Activated naive CD4-positive, alpha-beta T cell treated with anti-CD3 and anti-CD28 coated beads for 36 hours (primary cell): ENCODE data around the gene AMZ2. TPM values are rescaled to one million over a fixed set of nuclear protein-coding genes. Genes with fewer than 3 reads are reported as not detected.

Experiments
- CTCF ChIA-PET: fragments of 350-600 bp; sonication (Branson Sonifier 250); formaldehyde crosslinking; loops from one replicate; lab custom pipeline; 2021; ENCODE audit warnings: antibody characterized with exemption; lab: Charles Lee
- DNase-seq: peaks from one replicate; pipeline ENCODE4 v3.0.0-alpha.2; 2020
- H3K27ac Mint-ChIP-seq: one replicate; pipeline ENCODE4 v1.8.0; 2021; ENCODE audit warnings: mild to moderate bottlenecking, mixed read lengths
- H3K27me3 Mint-ChIP-seq: one replicate; pipeline ENCODE4 v1.8.0; 2021; ENCODE audit warnings: low read depth, mixed read lengths
- H3K36me3 Mint-ChIP-seq: one replicate; pipeline ENCODE4 v1.8.0; 2021; ENCODE audit warnings: low read depth, mixed read lengths
- H3K4me1 Mint-ChIP-seq: one replicate; pipeline ENCODE4 v1.8.0; 2021; ENCODE audit warnings: low read depth, mixed read lengths
- H3K4me3 Mint-ChIP-seq: one replicate; pipeline ENCODE4 v1.8.0; 2021; ENCODE audit warnings: mild to moderate bottlenecking, moderate library complexity, mixed read lengths
- H3K9me3 Mint-ChIP-seq: one replicate; pipeline ENCODE4 v1.8.0; 2021; ENCODE audit warnings: mixed read lengths
- intact Hi-C: fragments of 100-400 bp; cut with micrococcal nuclease; formaldehyde crosslinking; loops from one replicate; pipeline ENCODE4 v1.15.1; 2023
- total RNA-seq, 2 experiments: library from RNA; stranded (reverse); gene quantifications; one replicate each; pipeline ENCODE4 v1.2.3, GENCODE V29; 2021

The AMZ2 gene
- total RNA-seq, 2 experiments from 2014 or later = 190 to 195 TPM

DNA sequence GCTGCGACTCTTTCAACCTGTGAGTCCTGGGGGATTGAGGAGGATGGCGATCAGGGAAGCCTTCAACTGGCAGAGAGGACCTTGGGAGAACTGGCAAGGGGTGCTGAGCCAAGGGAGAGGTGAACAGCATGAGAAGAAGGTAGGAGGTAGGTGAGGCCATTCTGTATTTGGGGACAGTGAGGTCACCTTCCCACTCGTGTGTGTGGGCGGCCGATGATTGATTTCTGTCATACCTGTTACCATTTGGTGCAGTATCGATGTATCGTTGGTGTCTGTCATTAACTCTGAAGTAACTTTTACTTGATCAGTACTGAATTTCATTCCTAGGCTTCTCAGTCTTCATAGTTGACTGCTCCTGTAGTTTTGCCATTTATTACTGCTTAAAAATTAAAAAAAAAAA lies 47.2 kb downstream of the AMZ2 start:
- intact Hi-C loops = loop anchor here (10.0 kb wide), 1 partner anchor 1130 kb away; no protein-coding TSS in a partner anchor
- H3K4me3 Mint-ChIP-seq = no peak overlapping the region
- peaks cover 45% of the 10 kb centered on the region for H3K4me1 Mint-ChIP-seq
- H3K9me3 Mint-ChIP-seq = no peaks in the 10 kb centered on the region
- peaks cover 1% of the 10 kb centered on the region for H3K36me3 Mint-ChIP-seq
- peak; percentile 57 for DNase-seq
- CTCF ChIA-PET = no interaction called here
- no peak overlapping the region for H3K27ac Mint-ChIP-seq
- no peaks in the 10 kb centered on the region for H3K27me3 Mint-ChIP-seq

GRCh38 chr17:68296217-68297191 lies 48.7 kb downstream of the AMZ2 start:
- peak; percentile 85 for DNase-seq
- CTCF ChIA-PET = interaction anchor here (1.3 to 1.4 kb wide), 4 partner anchors 102 to 172 kb away, joined by 3 to 8 read pairs (median 4); no protein-coding TSS in a partner anchor
- H3K4me3 Mint-ChIP-seq = peak overlapping the region; percentile 19

DNA sequence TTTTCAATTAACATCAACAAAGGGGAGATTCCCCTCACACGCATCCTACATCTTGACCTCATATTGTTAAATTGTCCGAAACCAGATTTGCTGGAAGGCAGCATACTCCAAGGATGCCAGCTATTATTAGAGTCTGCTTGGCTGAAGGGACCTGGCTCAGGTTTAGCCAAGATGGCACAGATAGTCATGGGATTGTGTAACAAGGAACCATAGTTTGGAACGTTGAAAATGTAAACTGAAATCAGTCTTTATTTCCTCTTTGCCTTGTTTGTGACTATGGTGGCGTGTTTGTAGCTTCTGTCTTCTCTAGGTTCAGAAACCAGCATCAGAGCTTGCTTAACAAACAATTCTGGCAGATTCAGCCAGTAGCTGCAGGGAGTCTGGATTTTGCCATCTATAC lies 49.4 kb downstream of the AMZ2 start:
- Mint-ChIP-seq H3K4me3 (peak overlapping the region; percentile 19), H3K9me3 (no peaks in the 10 kb centered on the region), H3K36me3 (no peaks in the 10 kb centered on the region), H3K4me1 (peaks cover 42% of the 10 kb centered on the region), H3K27ac (peak overlapping the region; percentile 46), H3K27me3 (no peaks in the 10 kb centered on the region)
- CTCF ChIA-PET = interaction anchor here (0.6 to 1.4 kb wide), 5 partner anchors 78 to 171 kb away, joined by 3 to 8 read pairs (median 3); no protein-coding TSS in a partner anchor
- DNase-seq = no peak
- intact Hi-C loops = loop anchor here (1.0 to 10.0 kb wide), 2 partner anchors 59 to 1128 kb away; no protein-coding TSS in a partner anchor

More at GRCh38 chr17:68296217-68297191, 48.7 kb downstream of the AMZ2 start:
- peak overlapping the region; percentile 46 for H3K27ac Mint-ChIP-seq
- H3K4me1 Mint-ChIP-seq = peaks cover 42% of the 10 kb centered on the region
- no peaks in the 10 kb centered on the region for H3K27me3 Mint-ChIP-seq
- intact Hi-C loops = loop anchor here (1.0 to 10.0 kb wide), 2 partner anchors 60 to 1128 kb away; no protein-coding TSS in a partner anchor
- H3K36me3 Mint-ChIP-seq = no peaks in the 10 kb centered on the region
- H3K9me3 Mint-ChIP-seq = no peaks in the 10 kb centered on the region

- no peaks in the 10 kb centered on the region for H3K36me3 Mint-ChIP-seq
- no peaks in the 10 kb centered on the region for H3K27me3 Mint-ChIP-seq
- CTCF ChIA-PET = interaction anchor here (1.0 kb wide), 1 partner anchor 217 kb away, joined by 3 read pairs; no protein-coding TSS in a partner anchor
- H3K27ac Mint-ChIP-seq = no peak overlapping the region
- intact Hi-C loops = loop anchor here (10.0 kb wide), 1 partner anchor 1126 kb away; no protein-coding TSS in a partner anchor
- DNase-seq = no peak
- no peaks in the 10 kb centered on the region for H3K9me3 Mint-ChIP-seq
- no peak overlapping the region for H3K4me3 Mint-ChIP-seq
- peaks cover 33% of the 10 kb centered on the region for H3K4me1 Mint-ChIP-seq
Measured at GRCh38 chr17:68298601-68299000, 50.8 kb downstream of the AMZ2 start.

DNA sequence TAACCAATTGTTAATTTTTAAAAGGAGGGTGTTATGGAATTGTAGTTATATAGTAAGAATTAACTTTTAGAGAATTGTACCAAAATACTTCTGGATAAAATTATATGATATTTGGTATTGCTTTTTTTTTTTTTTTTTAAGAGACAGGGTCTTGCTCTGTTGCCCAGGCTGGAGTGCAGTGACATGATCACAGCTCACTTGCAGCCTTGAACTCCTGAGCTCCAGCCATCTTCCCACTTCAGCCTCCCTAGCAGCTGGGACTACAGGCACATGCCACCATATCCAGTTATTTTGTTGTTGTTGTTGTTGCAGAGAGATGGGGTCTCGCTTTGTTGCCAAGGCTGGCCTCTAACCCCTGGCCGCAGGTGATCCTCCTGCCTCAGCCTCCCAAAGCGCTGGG lies 52.0 kb downstream of the AMZ2 start:
- Mint-ChIP-seq H3K4me3 (no peak overlapping the region), H3K9me3 (no peaks in the 10 kb centered on the region), H3K4me1 (peaks cover 29% of the 10 kb centered on the region), H3K36me3 (no peaks in the 10 kb centered on the region), H3K27me3 (no peaks in the 10 kb centered on the region), H3K27ac (no peak overlapping the region)
- CTCF ChIA-PET = interaction anchor here (0.6 to 1.9 kb wide), 3 partner anchors 80 to 136 kb away, joined by 3 to 6 read pairs (median 3); no protein-coding TSS in a partner anchor
- no peak for DNase-seq
- intact Hi-C loops = loop anchor here (10.0 kb wide), 1 partner anchor 1125 kb away; no protein-coding TSS in a partner anchor

- Mint-ChIP-seq H3K4me3 (no peak overlapping the region), H3K36me3 (no peaks in the 10 kb centered on the region), H3K9me3 (no peaks in the 10 kb centered on the region), H3K4me1 (peaks cover 18% of the 10 kb centered on the region), H3K27me3 (no peaks in the 10 kb centered on the region), H3K27ac (no peak overlapping the region)
- CTCF ChIA-PET = interaction anchor here (0.6 kb wide), 1 partner anchor 9 kb away, joined by 3 read pairs; no protein-coding TSS in a partner anchor
- DNase-seq = no peak
- intact Hi-C loops = no loop called here
Measured at GRCh38 chr17:68301438-68301959, 53.7 kb downstream of the AMZ2 start.

DNA sequence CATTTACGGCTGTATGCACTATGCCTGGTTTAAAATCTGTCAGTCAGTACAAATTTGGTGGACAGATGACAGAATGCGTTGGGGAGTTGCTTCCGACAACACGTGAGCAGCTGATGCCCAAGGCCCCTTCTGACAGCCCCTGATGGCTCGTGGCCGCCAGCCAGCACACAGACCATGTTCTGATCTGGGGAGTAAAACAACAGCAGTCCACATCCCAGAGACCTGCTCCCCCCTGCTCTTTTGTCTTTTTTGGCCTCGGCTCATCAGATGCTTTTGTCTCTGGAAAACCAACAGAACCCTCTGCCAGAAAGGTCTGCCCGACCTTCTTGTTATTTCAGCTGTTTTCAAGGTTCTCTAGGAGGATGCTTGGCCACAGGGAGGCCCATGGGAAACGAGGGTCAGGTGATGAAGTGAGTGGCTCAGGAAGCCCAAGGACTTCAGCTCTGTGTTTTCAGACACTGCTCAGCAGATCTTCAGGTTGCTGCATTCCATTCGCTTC lies 54.3 kb downstream of the AMZ2 start:
- CTCF ChIA-PET = interaction anchor here (0.6 to 1.0 kb wide), 2 partner anchors 10 to 23 kb away, joined by 3 read pairs; no protein-coding TSS in a partner anchor
- intact Hi-C loops = no loop called here
- H3K9me3 Mint-ChIP-seq = no peaks in the 10 kb centered on the region
- H3K27ac Mint-ChIP-seq = no peak overlapping the region
- no peak overlapping the region for H3K4me3 Mint-ChIP-seq
- H3K4me1 Mint-ChIP-seq = peaks cover 14% of the 10 kb centered on the region
- DNase-seq = no peak
- no peaks in the 10 kb centered on the region for H3K36me3 Mint-ChIP-seq
- no peaks in the 10 kb centered on the region for H3K27me3 Mint-ChIP-seq

DNA sequence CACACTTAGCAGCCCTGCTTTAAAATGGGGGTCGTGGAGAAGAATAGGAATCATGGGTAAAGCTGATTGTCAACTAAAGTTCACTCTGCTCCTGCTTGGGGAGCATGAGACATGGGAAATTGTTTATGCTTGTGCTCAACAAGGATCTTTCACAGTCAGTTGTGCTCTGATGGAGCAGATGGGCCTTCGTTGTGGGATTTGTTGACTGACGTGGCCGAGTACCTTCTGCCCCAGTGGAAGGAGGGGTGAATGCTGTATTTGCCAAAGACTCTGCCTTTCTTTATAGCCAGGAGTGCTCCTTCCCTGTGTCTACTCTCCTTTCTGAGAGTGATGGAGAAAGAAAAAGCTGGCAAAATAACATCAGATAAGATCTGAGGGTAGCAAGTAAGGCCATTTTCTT lies 54.8 kb downstream of the AMZ2 start:
- no peaks in the 10 kb centered on the region for H3K9me3 Mint-ChIP-seq
- H3K27me3 Mint-ChIP-seq = no peaks in the 10 kb centered on the region
- H3K4me1 Mint-ChIP-seq = peaks cover 15% of the 10 kb centered on the region
- H3K4me3 Mint-ChIP-seq = no peak overlapping the region
- H3K36me3 Mint-ChIP-seq = no peaks in the 10 kb centered on the region
- intact Hi-C loops = no loop called here
- no peak overlapping the region for H3K27ac Mint-ChIP-seq
- CTCF ChIA-PET = interaction anchor here (1.0 kb wide), 1 partner anchor 22 kb away, joined by 3 read pairs; no protein-coding TSS in a partner anchor
- no peak for DNase-seq

GRCh38 chr17:68304706-68305105 lies 56.9 kb downstream of the AMZ2 start:
- no peak overlapping the region for H3K4me3 Mint-ChIP-seq
- no peak overlapping the region for H3K27ac Mint-ChIP-seq
- no peak for DNase-seq
- intact Hi-C loops = no loop called here
- no peaks in the 10 kb centered on the region for H3K27me3 Mint-ChIP-seq
- H3K9me3 Mint-ChIP-seq = no peaks in the 10 kb centered on the region
- peaks cover 11% of the 10 kb centered on the region for H3K4me1 Mint-ChIP-seq
- CTCF ChIA-PET = no interaction called here
- no peaks in the 10 kb centered on the region for H3K36me3 Mint-ChIP-seq

DNA sequence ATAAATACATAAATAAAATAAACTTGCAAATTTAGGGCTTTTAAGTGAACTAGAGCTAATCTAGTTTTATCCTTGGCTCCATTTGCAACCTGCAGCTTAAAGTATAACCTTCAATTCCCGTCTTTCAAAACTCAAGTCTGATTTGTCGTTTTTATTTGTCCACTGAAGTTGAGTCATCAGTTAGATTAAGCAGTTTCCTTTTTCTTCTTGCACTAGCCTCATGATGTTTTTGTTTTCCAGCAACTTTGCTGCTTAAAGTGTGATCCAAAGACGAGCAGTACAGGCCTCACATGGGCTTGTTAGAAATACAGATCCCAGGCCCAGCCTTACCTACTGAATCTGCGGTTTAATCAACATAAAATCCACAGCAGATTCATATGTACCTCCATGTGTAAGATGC lies 57.3 kb downstream of the AMZ2 start:
- intact Hi-C loops = no loop called here
- CTCF ChIA-PET = no interaction called here
- DNase-seq = no peak
- Mint-ChIP-seq H3K4me1 (peaks cover 14% of the 10 kb centered on the region), H3K4me3 (no peak overlapping the region), H3K27ac (no peak overlapping the region), H3K9me3 (no peaks in the 10 kb centered on the region), H3K36me3 (no peaks in the 10 kb centered on the region), H3K27me3 (no peaks in the 10 kb centered on the region)
